ENCODE data around the gene GNAI1. TPM values are rescaled to one million over a fixed set of nuclear protein-coding genes. Genes with fewer than 3 reads are reported as not detected.

The GNAI1 gene
- total RNA-seq, result 0.29 and 0.35 TPM in 2 replicates

DNA sequence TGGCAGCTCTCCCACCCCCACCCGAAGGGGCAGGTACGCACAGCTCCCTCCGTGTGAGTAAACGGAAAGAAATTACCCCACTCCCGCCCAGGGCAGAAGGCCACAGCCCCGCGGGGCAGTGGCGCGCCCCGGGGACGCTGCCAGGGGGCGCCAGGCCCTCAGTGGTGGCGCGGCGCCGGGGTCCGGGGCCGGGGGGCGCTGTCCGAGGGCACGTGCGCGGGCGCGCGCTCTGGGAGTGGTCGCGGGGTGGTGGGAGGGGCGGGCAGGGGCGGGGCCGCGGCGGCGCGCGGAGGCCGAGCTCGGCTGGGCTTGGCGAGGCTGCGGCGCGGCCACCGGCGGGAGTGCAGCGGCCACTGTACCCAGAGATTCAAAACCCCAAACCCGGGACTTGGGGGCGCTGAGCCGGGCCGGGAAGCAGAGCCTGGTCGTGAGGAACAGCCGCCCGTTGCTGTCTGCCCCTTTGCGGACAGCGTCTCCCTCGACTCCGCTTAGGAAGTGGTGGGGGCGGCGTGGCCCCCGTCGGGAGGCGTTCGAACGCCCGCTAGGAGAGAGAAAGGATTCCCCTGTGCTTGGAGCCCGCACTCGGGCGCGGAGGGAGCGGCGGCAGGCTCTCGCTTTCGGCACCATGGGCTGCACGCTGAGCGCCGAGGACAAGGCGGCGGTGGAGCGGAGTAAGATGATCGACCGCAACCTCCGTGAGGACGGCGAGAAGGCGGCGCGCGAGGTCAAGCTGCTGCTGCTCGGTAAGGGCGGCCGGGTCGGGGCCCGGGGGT, at the start of gene GNAI1:
Gene GNAI1, plus strand, starts transcription at position 296 of the 773 bp plus-strand sequence. Its CDS starts 330 bp downstream, at position 626.
- Mint-ChIP-seq H3K4me1 (peaks cover 8% of the 10 kb centered on the region), H3K9me3 (peaks cover 3% of the 10 kb centered on the region), H3K4me3 (peak within 1 kb of the TSS; percentile 73), H3K36me3 (ENCODE audit: low read depth) (no peaks in the 10 kb centered on the region), H3K27ac (no peak within 1 kb of the TSS), H3K27me3 (peaks cover 29% of the 10 kb centered on the region)
- POLR2A ChIA-PET, result no interaction called here
- intact Hi-C loops (cut with micrococcal nuclease), result no loop called here
- CTCF ChIA-PET, result no interaction called here
- peak; percentile 15 for DNase-seq
- ATAC-seq (ENCODE audit: low read depth), result peak; percentile 59
- TF ChIP-seq, protein P1, sequence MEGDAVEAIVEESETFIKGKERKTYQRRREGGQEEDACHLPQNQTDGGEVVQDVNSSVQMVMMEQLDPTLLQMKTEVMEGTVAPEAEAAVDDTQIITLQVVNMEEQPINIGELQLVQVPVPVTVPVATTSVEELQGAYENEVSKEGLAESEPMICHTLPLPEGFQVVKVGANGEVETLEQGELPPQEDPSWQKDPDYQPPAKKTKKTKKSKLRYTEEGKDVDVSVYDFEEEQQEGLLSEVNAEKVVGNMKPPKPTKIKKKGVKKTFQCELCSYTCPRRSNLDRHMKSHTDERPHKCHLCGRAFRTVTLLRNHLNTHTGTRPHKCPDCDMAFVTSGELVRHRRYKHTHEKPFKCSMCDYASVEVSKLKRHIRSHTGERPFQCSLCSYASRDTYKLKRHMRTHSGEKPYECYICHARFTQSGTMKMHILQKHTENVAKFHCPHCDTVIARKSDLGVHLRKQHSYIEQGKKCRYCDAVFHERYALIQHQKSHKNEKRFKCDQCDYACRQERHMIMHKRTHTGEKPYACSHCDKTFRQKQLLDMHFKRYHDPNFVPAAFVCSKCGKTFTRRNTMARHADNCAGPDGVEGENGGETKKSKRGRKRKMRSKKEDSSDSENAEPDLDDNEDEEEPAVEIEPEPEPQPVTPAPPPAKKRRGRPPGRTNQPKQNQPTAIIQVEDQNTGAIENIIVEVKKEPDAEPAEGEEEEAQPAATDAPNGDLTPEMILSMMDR (IDR thresholded peaks at IDR 0.05), result no peak

DNA sequence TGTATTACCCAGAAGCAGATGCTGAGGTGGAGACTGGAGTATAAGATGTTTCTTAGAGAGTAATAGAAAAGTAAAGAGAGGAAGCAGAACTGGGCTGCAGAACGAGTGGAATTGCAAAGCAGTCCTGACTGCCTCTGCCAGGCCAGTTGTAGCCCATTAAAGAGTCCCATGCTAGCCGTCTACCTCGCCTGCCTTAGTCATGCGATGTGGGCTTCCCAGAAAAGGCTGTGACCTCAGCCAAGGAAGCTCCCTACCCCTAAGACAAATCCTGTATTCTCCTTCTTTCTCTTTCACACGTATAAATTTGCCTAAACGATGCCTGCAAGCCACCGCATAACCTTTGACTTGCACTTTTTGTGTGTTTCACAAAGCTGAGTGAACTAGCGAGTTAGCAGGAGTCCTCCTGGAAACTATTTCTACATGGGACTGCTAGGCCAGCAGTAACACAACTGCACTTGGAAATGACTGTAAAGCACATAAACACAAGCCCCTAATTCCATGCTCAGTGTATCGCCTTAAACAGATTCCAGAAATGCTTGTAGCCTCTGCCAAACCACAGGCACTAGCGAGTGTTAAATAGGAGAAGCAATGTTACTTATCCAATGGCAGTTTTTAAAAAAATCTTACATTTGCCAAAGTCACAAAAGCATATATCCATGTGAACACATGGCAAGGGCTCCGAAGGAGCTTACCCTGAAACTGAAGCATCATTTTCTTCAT, 47.4 kb upstream of the GNAI1 start:
- Mint-ChIP-seq H3K27me3 (no peaks in the 10 kb centered on the region), H3K9me3 (no peaks in the 10 kb centered on the region), H3K27ac (no peak overlapping the region), H3K4me3 (no peak overlapping the region), H3K36me3 (ENCODE audit: low read depth) (no peaks in the 10 kb centered on the region), H3K4me1 (no peaks in the 10 kb centered on the region)
- ATAC-seq (ENCODE audit: low read depth) (no peak), DNase-seq (no peak)
- TF ChIP-seq, protein P1 (IDR thresholded peaks at IDR 0.05), result no peak
- ChIA-PET POLR2A (no interaction called here), CTCF (no interaction called here)
- intact Hi-C loops (cut with micrococcal nuclease), result no loop called here

DNA sequence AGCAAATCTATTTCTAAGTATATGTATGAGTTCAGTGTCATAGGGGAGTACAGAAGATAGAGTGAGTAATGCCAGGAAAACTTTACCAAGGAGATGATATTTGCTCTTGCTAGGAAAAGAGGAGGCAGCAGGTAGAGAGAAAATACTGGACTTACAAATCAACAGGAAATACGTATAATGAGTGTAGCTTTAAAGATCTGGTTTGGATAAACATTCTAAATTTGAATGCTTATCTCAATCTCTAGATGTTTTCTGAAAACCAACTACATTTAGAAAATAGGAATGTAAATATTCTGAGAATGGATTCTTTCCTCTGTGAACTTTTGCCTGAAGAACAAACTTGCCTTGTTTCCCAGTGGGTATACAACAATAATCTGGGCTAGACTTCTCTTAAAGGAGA, 46.9 kb upstream of the GNAI1 start:
- ChIA-PET POLR2A (no interaction called here), CTCF (no interaction called here)
- Mint-ChIP-seq H3K4me1 (no peaks in the 10 kb centered on the region), H3K27me3 (no peaks in the 10 kb centered on the region), H3K27ac (no peak overlapping the region), H3K36me3 (ENCODE audit: low read depth) (no peaks in the 10 kb centered on the region), H3K9me3 (no peaks in the 10 kb centered on the region), H3K4me3 (no peak overlapping the region)
- intact Hi-C loops (cut with micrococcal nuclease), result no loop called here
- ATAC-seq (ENCODE audit: low read depth), result no peak
- no peak for DNase-seq
- TF ChIP-seq, protein P1 (IDR thresholded peaks at IDR 0.05), result no peak

DNA sequence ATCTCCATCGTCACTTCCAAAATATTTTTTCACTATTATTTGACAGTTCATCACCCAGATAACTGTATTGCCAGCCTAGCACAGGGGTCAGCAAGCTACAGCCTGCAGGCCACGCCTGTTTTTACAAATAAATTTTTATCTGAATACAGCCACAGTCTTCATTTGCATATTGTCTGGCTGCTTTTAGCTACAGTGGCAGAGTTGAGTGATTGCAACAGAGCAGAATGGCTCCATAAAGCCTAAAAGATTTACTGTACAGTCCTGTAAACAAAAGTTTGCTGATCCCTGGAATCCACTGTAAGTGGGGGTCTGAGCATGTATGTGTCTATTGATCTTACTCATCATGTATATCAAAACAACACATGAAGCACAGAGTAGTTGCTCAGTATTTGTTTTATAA, 45.9 kb upstream of the GNAI1 start:
- TF ChIP-seq, protein P1 (IDR thresholded peaks at IDR 0.05), result no peak
- no peak overlapping the region for H3K27ac Mint-ChIP-seq
- H3K27me3 Mint-ChIP-seq, result no peaks in the 10 kb centered on the region
- POLR2A ChIA-PET, result no interaction called here
- no peak for DNase-seq
- ATAC-seq (ENCODE audit: low read depth), result no peak
- H3K9me3 Mint-ChIP-seq, result no peaks in the 10 kb centered on the region
- H3K4me3 Mint-ChIP-seq, result no peak overlapping the region
- no peaks in the 10 kb centered on the region for H3K36me3 Mint-ChIP-seq (ENCODE audit: low read depth)
- CTCF ChIA-PET, result no interaction called here
- intact Hi-C loops (cut with micrococcal nuclease), result no loop called here
- no peaks in the 10 kb centered on the region for H3K4me1 Mint-ChIP-seq

DNA sequence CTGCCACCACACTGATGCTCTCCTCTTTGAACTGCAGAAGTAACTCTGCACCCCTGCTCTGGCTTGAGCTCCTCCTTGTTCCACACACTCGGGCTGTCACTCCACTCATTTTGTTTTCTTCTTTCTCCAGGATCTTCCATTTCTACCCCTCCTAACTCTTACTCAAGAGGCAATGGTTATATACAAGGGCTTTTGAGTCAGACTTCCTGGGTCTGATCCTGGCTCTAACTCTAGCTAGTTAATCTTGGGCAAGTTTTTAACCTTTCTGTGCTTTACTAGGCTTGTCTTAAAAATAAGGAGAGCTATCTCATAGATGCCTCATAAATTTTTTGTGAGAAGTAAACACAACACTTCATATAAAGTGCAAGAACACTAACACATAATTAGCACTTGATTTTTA, 45.3 kb upstream of the GNAI1 start:
- CTCF ChIA-PET, result no interaction called here
- TF ChIP-seq, protein P1 (IDR thresholded peaks at IDR 0.05), result no peak
- no peaks in the 10 kb centered on the region for H3K36me3 Mint-ChIP-seq (ENCODE audit: low read depth)
- no peaks in the 10 kb centered on the region for H3K27me3 Mint-ChIP-seq
- no peaks in the 10 kb centered on the region for H3K4me1 Mint-ChIP-seq
- intact Hi-C loops (cut with micrococcal nuclease), result no loop called here
- no peaks in the 10 kb centered on the region for H3K9me3 Mint-ChIP-seq
- H3K4me3 Mint-ChIP-seq, result no peak overlapping the region
- POLR2A ChIA-PET, result no interaction called here
- no peak overlapping the region for H3K27ac Mint-ChIP-seq
- DNase-seq (no peak), ATAC-seq (ENCODE audit: low read depth) (no peak)

All from activated B cell treated with CpG ODN at 0.5 μM for 24 hours (primary cell).